ENCODE measurements around the gene GOT1.

GOT1 gene

GRCh38 chr10:99395750-99396445 lies 34.5 kb downstream of the GOT1 start:
- TF ChIP-seq USF1 (IDR thresholded peaks at IDR 0.05) (no peak), REST (IDR thresholded peaks at IDR 0.05; ENCODE audit: low read depth) (no peak), TAF1 (IDR thresholded peaks at IDR 0.05; ENCODE audit: low read depth) (no peak), FOXM1 (IDR thresholded peaks at IDR 0.05; ENCODE audit: borderline replicate concordance, low read depth) (peak; percentile 72; the same call in 1 of the 2 replicates), TEAD4 (IDR thresholded peaks at IDR 0.05) (peak; percentile 35; the same call in 1 of the 2 replicates), MAX (IDR thresholded peaks at IDR 0.05) (0 out of 2 replicates have a peak, but pooled peaks have one; percentile 18), TCF12 (IDR thresholded peaks at IDR 0.05; ENCODE audit: low read depth) (peak; percentile 63), NFIC (IDR thresholded peaks at IDR 0.05) (peak; percentile 70), EP300 (IDR thresholded peaks at IDR 0.05; ENCODE audit: borderline replicate concordance) (peak; percentile 70)

- TF ChIP-seq EP300 (IDR thresholded peaks at IDR 0.05; ENCODE audit: borderline replicate concordance) (peak; percentile 52; the same call in 1 of the 2 replicates), CREB1 (IDR thresholded peaks at IDR 0.05; ENCODE audit: low read depth) (no peak), NFIC (IDR thresholded peaks at IDR 0.05) (peak; percentile 73), TEAD4 (IDR thresholded peaks at IDR 0.05) (peak; percentile 29), MAX (IDR thresholded peaks at IDR 0.05) (peak; percentile 49; the same call in 1 of the 2 replicates), RAD21 (IDR thresholded peaks at IDR 0.05; ENCODE audit: low read depth) (no peak), TAF1 (IDR thresholded peaks at IDR 0.05; ENCODE audit: low read depth) (no peak)
Observed at GRCh38 chr10:99394761-99395386, 35.5 kb downstream of the GOT1 start.

- TF ChIP-seq CEBPB (IDR thresholded peaks at IDR 0.05) (no peak), RAD21 (IDR thresholded peaks at IDR 0.05; ENCODE audit: low read depth) (no peak), CREB1 (IDR thresholded peaks at IDR 0.05; ENCODE audit: low read depth) (no peak), USF1 (IDR thresholded peaks at IDR 0.05) (no peak), NFIC (IDR thresholded peaks at IDR 0.05) (no peak), EP300 (IDR thresholded peaks at IDR 0.05; ENCODE audit: borderline replicate concordance) (no peak), MAX (IDR thresholded peaks at IDR 0.05) (no peak; the same call in 1 of the 2 replicates), EGR1 (IDR thresholded peaks at IDR 0.05) (no peak), FOXM1 (IDR thresholded peaks at IDR 0.05; ENCODE audit: borderline replicate concordance, low read depth) (no peak), ZBTB7A (IDR thresholded peaks at IDR 0.05; ENCODE audit: low read depth) (no peak), TAF1 (IDR thresholded peaks at IDR 0.05; ENCODE audit: low read depth) (no peak), REST (IDR thresholded peaks at IDR 0.05; ENCODE audit: low read depth) (no peak), TCF12 (IDR thresholded peaks at IDR 0.05; ENCODE audit: low read depth) (no peak), TEAD4 (IDR thresholded peaks at IDR 0.05) (no peak), YY1 (IDR thresholded peaks at IDR 0.05; ENCODE audit: low read depth) (no peak)
Observed at GRCh38 chr10:99394256-99394655, 36.2 kb downstream of the GOT1 start.

- no peak for TF ChIP-seq CREB1 (IDR thresholded peaks at IDR 0.05; ENCODE audit: low read depth)
- TF ChIP-seq MAX (IDR thresholded peaks at IDR 0.05), result no peak
Observed at GRCh38 chr10:99393683-99394082, 36.7 kb downstream of the GOT1 start.

- no peak for TF ChIP-seq REST (IDR thresholded peaks at IDR 0.05; ENCODE audit: low read depth)
- TF ChIP-seq CEBPB (IDR thresholded peaks at IDR 0.05), result no peak
- no peak for TF ChIP-seq EGR1 (IDR thresholded peaks at IDR 0.05)
- no peak for TF ChIP-seq TAF1 (IDR thresholded peaks at IDR 0.05; ENCODE audit: low read depth)
- TF ChIP-seq NFIC (IDR thresholded peaks at IDR 0.05), result no peak
- no peak for TF ChIP-seq EP300 (IDR thresholded peaks at IDR 0.05; ENCODE audit: borderline replicate concordance)
- no peak for TF ChIP-seq FOXM1 (IDR thresholded peaks at IDR 0.05; ENCODE audit: borderline replicate concordance, low read depth)
- TF ChIP-seq MAX (IDR thresholded peaks at IDR 0.05), result no peak
- no peak for TF ChIP-seq ZBTB7A (IDR thresholded peaks at IDR 0.05; ENCODE audit: low read depth)
- TF ChIP-seq YY1 (IDR thresholded peaks at IDR 0.05; ENCODE audit: low read depth), result no peak
Observed at GRCh38 chr10:99393036-99393435, 37.4 kb downstream of the GOT1 start.

Measured in Ishikawa (cell line).